T-helper 1 cell (primary cell): Measurements from ENCODE around the gene IWS1.
A peak's percentile ranks its signal among the peaks of the same experiment; 100 is the strongest.

Experiments used
- DNase-seq, 5 donors: peaks; one replicate each; pipeline ENCODE4 v3.0.0-alpha.2; 2012 to 2020

IWS1 gene

GRCh38 chr2:127486247-127487058, 39.8 kb downstream of the IWS1 start:
- DNase-seq = no peak

- no peak for DNase-seq
Measured at GRCh38 chr2:127485694-127486071, 40.6 kb downstream of the IWS1 start.

GRCh38 chr2:127485051-127485693, 41.1 kb downstream of the IWS1 start:
- no peak for DNase-seq

GRCh38 chr2:127482031-127482430, 44.3 kb downstream of the IWS1 start:
- DNase-seq = no peak

DNA sequence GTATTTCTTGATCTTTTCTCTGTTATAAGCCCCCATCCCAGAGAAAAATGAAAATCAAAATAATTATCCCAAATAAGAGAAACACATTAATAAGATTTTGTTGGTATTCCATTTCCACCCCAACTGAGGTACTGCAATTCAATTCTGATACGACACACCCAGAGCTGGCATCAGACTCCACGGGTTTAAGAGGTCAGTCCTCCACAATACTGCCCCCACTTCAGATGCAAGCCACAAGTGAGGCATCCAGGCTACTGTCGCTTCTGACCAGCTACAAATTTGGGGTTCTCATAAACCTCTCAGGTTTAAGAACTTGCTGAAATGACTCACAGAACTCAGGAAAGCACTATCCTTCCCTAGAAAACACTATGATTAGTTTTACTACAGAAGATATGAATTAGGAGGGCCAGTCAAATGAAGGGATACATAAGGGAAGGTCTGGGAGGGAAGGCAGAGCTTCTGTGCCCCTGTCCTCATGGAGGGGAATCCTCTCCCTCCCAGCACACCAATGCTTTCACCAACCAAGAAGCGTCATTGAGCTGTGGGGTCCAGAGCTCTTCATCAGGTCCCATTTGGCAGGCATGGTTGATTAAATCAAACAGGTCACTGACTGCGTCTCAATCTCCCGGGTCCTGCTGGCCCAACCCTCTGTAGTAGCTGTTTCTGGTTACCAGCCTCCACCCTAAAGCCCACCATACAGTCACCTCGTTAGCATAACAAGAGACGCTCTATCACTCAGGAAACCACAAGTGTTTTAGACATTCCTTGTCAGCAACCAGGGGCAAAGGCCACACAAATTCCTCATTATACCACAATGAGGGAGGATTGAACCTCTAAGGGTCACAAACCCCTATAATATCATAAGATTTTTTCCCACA, 46.2 kb downstream of the IWS1 start:
- DNase-seq = no peak

- DNase-seq = peak in 1 of 5 donors; percentile 27
Measured at GRCh38 chr2:127479219-127479825, 47.0 kb downstream of the IWS1 start.

GRCh38 chr2:127475788-127476187, 50.5 kb downstream of the IWS1 start:
- no peak for DNase-seq

GRCh38 chr2:127472268-127472667, 54.0 kb downstream of the IWS1 start:
- no peak for DNase-seq

DNA sequence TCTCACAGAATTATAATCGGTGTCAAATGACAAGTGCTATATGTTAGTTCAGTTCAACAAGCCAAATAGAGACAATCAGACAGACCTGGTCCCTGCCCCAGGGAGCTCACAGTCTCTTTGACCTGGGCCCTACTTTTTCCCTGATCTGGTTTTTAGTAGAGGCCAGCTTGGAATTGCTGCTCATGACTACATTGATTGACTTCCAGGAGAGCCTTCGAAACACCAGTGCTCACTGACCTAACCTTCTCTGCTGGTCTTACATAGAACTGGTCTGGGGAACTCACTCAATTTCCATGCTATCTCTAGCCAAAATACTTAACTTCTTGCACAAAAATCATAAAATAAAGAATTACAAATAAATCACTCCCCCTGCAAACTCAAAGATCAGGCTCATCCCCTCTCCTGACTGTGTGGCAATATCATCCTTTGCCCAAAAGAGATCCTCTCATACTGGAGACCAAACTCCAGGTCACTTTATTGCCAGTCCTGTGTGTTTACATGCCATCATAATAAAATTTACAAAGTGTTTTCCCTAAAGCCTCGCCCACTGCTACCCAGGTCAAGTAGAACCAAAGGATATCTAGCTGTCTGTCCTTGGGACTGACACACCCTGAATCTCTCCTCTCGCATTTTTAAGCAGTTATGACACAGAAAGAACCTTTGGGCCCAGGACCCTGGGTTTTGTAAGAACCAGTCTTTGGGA, 54.9 kb downstream of the IWS1 start:
- DNase-seq = no peak

DNA sequence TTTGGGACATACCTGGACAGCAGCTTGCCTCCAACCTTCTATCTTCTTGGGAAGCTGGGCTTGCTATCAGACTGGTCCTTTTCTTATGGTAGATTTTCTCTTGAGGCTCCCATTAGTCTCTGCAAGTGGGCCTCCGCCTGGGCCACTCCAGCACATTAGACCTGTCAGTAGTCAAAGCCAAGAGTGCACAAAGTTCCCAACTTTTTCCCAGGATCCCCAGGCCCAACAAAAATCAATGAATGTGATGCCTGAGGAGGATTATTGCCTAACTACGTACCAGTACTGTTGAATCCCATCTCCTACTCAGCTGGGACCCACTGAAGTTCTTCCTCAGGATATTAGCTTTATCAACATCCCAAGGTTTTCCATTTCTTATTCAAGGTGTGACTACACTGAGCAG, 56.3 kb downstream of the IWS1 start:
- no peak for DNase-seq

GRCh38 chr2:127469051-127469450, 57.2 kb downstream of the IWS1 start:
- no peak for DNase-seq

- DNase-seq = no peak
Measured at GRCh38 chr2:127465258-127465657, 61.0 kb downstream of the IWS1 start.

DNA sequence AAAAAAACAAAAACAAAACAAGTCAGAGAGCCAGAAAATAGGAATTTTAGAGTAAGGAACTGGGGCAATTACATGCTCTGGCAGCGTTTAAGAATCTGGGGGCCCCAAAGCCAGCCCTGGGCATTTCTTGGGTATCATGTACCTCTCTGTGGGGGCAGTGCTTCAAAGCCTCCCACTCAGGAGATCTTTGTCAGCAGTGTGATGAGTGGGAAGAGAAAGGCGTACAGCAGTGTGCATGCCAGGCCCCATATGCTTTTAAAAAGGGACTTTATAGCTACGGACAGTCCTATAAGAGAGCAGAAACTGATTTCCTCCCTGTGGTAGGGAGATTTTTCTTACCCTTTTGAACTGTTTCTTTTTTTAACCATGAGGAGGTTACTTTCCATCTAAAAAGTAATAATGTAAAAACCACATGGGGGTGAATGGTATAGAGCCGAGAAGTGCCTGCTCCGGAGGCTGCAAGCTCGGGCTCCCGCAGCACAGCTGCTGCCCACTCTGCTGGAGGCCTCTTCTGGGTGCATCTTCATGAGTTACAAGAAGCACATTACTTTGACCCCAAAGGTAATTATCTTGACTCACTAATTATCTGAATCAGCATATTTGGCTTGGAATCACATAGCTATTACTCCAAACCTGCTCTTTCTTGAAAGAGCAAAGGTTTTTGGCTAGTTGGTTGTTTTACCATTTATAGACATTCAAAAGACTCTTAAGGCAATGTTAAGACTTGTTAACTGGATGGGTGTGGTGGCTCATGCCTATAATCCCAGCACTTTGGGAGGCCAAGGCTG, 61.6 kb downstream of the IWS1 start:
- DNase-seq = no peak

DNA sequence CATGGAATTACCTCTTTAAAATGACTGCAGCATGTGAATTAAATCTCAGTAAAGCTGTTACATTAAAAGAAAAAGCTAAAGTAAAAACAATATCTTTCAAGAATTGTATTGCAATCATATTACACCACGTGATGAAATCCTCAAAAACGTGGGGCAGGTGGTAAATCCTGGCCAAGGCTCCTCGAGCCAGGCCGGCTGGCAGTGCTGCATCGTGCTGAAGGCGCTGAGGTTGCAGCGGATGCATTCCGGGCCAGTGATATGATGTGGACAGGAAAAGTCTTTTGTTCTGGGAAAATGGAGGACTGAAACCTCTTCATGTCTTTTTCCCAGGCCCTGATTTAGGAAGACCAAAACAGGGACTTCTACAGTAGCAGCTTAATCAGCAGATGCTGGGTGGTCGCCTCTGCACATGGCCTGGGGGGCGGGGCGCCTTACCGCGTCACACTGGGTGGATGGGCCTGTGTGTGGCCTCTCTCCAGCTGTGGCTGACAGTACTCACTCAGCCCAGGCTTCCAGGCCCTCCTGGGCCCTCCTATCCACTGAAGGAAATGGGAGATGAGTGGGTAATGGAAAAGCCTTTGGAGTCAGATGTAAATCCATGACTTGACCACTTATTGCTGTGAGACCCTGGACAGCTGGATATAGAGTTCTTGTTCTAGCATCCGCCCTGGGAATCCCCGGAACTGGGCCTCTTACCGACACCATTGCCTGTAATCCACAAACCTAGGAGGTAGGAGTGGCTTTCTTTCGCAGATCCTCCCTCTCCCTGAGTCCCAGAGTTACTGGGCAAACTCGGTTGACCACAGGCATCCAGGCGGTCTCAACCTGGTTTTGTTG, 62.9 kb downstream of the IWS1 start:
- no peak for DNase-seq

DNA sequence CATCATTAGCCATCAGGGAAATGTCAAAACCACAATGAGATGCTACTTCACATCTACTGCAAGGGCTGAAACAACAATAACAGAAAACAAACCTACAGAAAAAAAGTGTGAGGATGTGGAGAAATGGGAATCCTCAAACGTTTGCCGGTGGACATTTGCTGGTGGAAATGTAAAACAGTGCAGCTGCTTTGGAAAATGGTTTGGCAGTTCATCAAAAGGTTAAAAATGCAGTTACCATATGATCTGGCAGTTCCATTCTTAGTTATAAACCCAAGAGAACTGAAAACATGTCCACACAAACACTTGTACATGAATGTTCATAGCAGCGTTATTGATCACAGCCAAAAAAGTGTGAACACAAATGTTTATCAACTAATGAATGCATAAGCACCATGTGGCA, 63.8 kb downstream of the IWS1 start:
- no peak for DNase-seq

DNA sequence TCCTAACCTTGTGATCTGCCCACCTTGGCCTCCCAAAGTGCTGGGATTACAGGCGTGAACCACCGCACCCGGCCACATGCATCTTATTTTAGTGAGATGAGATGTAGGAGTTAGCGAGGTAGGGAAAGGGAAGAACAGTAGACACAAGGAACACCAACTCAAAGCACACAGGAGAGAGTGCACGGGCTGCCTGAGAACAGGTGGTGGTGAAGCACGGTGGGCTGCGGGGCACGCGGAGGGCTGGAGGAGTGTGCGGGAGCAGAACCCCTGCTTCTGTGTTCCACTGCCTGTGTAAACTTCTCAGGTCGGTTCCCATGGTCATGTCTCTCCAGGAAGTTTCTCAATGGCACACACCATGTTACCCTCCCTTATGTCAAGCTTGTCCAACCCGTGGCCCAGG, 69.3 kb downstream of the IWS1 start:
- no peak for DNase-seq

DNA sequence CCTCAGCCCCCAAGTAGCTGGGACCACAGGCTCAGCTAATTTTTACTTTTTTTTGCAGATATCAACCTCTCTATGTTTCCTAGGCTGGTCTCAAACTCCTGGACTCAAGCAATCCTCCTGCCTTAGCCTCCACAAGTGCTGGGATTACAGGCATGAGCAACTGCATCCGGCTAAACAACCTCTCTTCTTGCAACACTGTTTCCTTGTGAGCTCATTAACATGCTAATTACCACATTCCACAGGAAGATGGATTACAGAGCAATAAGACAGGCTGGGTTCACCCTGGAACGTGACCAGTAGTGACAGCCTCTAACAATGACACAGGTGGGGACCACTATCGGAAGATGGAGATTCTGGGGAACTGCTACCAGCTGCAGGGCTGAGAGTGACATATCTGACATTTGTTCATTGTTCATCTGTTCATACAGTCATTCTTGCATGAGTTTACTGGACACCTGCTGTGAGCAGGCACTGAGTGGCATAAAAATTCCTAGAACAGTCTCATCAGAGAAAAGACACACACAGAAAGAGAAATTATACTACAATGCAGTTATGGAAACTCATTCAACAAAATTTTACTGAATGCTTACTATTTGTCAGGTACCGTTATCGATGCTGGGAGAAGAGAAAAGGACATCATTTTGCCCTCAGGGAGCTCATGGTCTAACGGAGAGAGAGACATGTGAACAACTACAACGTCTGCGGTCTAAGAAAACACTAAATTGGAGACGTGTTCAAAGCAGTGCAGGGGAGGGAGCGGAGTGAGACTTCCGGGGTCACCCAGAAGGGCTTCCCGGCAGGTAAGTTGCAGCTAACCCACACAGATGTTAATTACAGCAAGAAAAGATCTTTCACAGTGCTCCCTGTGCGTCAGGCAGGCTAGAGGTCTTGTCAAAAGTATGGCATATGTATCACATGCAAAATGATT, 70.5 kb downstream of the IWS1 start:
- peak in 1 of 5 donors; percentile 25 for DNase-seq

DNA sequence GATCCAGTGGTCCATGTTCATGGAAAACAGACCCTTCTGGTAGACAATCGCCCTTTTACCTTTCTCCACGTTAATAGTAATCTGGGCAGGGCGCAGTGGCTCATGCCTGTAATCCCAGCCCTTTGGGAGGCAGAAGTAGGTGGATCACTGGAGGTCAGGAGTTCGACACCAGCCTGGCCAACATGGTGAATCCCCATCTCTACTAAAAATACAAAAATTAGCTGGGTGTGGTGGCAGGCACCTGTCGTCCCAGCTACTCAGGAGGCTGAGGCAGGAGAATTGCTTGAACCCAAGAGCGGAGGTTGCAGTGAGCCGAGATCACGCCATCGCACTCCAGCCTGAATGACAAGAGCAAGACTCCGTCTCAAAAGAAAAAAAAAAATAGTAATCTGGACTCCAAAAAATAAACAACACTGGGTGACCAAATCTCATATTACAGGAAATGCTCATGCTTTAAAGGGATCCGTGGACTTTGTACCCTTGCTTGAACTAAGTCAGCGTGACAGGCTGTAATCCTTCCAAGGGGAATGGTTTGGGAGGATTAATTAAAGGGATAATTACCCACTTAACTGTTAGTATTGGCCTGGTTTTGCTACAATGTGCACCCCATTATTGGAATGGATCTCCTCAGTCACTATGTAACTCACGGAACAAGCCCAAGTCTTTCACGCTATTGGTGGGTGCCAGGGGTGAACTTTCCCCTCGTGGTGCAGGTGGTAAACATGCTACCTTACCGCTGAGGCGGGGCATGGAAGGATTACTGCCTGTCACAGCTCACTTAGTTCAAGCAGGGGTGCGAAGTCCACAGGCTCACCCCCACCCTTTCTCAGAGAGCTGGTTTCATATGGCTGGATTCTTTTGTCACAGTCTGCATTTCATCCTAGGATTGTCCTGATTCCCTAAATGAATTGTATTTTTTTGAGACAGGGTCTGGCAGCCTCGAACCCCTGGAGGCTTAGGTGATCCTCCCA, 71.4 kb downstream of the IWS1 start:
- DNase-seq = no peak
